ENCODE results near the gene LIPE. TPM values are rescaled to one million over a fixed set of nuclear protein-coding genes. Genes with fewer than 3 reads are reported as not detected.
A peak's percentile ranks its signal among the peaks of the same experiment; 100 is the strongest.

The LIPE gene
- total RNA-seq, 1 donor from 2014 or later, result 3.9 TPM

DNA sequence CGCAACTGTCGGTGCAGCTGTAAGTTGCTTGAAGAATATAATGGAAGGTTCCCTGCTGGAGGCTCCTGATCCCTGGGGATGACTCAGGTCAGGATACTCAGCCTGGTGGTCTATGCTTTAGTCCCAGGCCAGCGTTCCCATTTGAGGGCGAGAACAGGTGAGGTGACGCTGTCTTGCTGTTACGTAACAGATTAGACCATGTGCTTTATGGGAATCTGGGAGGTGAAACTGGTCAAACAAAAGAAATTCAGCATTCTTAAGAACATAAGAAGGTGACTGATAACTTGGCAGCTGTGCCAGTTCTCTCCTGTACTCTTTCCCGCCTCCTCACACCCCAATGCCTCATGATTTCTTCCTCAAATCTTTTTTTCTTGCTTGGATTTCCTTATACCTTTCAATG lies 15.6 kb upstream of the LIPE start, which contains the start of gene CXCL17:
TSS of gene CXCL17 (minus strand) at position 114 of the 400 bp plus-strand sequence. CDS start 114 bp downstream, outside the sequence.
- peak within 1 kb of the TSS; percentile 43 for H3K4me3 ChIP-seq
- no peak for DNase-seq
- ATAC-seq, result peak; percentile 56
- H3K36me3 ChIP-seq, result no peaks in the 10 kb centered on the region
- no peaks in the 10 kb centered on the region for H3K27me3 ChIP-seq
- intact Hi-C loops (cut with DNase I), result no loop called here
- TF ChIP-seq, protein P1, sequence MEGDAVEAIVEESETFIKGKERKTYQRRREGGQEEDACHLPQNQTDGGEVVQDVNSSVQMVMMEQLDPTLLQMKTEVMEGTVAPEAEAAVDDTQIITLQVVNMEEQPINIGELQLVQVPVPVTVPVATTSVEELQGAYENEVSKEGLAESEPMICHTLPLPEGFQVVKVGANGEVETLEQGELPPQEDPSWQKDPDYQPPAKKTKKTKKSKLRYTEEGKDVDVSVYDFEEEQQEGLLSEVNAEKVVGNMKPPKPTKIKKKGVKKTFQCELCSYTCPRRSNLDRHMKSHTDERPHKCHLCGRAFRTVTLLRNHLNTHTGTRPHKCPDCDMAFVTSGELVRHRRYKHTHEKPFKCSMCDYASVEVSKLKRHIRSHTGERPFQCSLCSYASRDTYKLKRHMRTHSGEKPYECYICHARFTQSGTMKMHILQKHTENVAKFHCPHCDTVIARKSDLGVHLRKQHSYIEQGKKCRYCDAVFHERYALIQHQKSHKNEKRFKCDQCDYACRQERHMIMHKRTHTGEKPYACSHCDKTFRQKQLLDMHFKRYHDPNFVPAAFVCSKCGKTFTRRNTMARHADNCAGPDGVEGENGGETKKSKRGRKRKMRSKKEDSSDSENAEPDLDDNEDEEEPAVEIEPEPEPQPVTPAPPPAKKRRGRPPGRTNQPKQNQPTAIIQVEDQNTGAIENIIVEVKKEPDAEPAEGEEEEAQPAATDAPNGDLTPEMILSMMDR (IDR thresholded peaks at IDR 0.05), result no peak
- peak within 1 kb of the TSS; percentile 74 for H3K27ac ChIP-seq
- no peaks in the 10 kb centered on the region for H3K9me3 ChIP-seq
- H3K4me1 ChIP-seq, result peaks cover 18% of the 10 kb centered on the region

- H3K27ac ChIP-seq, result peak overlapping the region; percentile 74
- H3K4me3 ChIP-seq, result peak overlapping the region; percentile 43
- DNase-seq (no peak), ATAC-seq (peak; percentile 69)
- peaks cover 18% of the 10 kb centered on the region for H3K4me1 ChIP-seq
- H3K27me3 ChIP-seq, result no peaks in the 10 kb centered on the region
- H3K36me3 ChIP-seq, result no peaks in the 10 kb centered on the region
- H3K9me3 ChIP-seq, result no peaks in the 10 kb centered on the region
- intact Hi-C loops (cut with DNase I), result no loop called here
- TF ChIP-seq, protein P1 (IDR thresholded peaks at IDR 0.05), result no peak
Observed at GRCh38 chr19:42441049-42441445, 13.9 kb upstream of the LIPE start.

- H3K27ac ChIP-seq, result peak overlapping the region; percentile 74
- peaks cover 19% of the 10 kb centered on the region for H3K4me1 ChIP-seq
- ATAC-seq, result peak; percentile 73
- intact Hi-C loops (cut with DNase I), result no loop called here
- no peaks in the 10 kb centered on the region for H3K36me3 ChIP-seq
- H3K9me3 ChIP-seq, result no peaks in the 10 kb centered on the region
- peak overlapping the region; percentile 43 for H3K4me3 ChIP-seq
- peak; percentile 91 for DNase-seq
- H3K27me3 ChIP-seq, result no peaks in the 10 kb centered on the region
- TF ChIP-seq, protein P1 (IDR thresholded peaks at IDR 0.05), result peak; percentile 98
Observed at GRCh38 chr19:42440357-42441048, 13.3 kb upstream of the LIPE start.

GRCh38 chr19:42436006-42436405 lies 8.8 kb upstream of the LIPE start:
- Histone ChIP-seq H3K4me3 (no peak overlapping the region), H3K27ac (no peak overlapping the region), H3K4me1 (peaks cover 47% of the 10 kb centered on the region), H3K27me3 (no peaks in the 10 kb centered on the region), H3K9me3 (no peaks in the 10 kb centered on the region), H3K36me3 (peaks cover 9% of the 10 kb centered on the region)
- peak; percentile 8 for ATAC-seq
- DNase-seq, result no peak
- intact Hi-C loops (cut with DNase I), result no loop called here
- TF ChIP-seq, protein P1 (IDR thresholded peaks at IDR 0.05), result no peak

DNA sequence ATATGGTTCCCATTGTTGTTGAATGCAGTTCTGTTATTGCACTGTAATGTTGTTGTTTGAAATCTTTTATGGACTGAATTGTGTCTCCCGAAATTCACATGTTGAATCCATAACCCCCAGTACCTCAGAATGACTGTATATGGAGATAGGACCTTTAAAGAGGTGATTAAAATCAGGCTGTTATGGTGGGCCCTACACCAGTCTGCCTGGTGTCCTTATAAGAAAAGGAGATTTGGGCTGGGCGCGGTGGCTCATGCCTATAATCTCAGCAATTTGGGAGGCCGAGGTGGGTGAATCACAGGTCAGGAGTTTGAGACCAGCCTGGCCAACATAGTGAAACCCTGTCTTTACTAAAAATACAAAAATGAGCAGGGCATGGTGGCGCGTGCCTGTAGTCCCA lies 8.1 kb upstream of the LIPE start:
- H3K4me3 ChIP-seq, result no peak overlapping the region
- DNase-seq (no peak), ATAC-seq (no peak)
- H3K36me3 ChIP-seq, result peaks cover 9% of the 10 kb centered on the region
- no peak overlapping the region for H3K27ac ChIP-seq
- H3K4me1 ChIP-seq, result peaks cover 40% of the 10 kb centered on the region
- intact Hi-C loops (cut with DNase I), result no loop called here
- H3K9me3 ChIP-seq, result no peaks in the 10 kb centered on the region
- TF ChIP-seq, protein P1 (IDR thresholded peaks at IDR 0.05), result no peak
- H3K27me3 ChIP-seq, result no peaks in the 10 kb centered on the region

Measured in upper lobe of right lung (tissue), 1 donor.